Stimulated activated CD4-positive, alpha-beta T cell treated with anti-CD3 and anti-CD28 coated beads, Interleukin-15, amount 100 ng/mL, for 24 hours (primary cell): ENCODE measurements around the gene TEX14.

Source experiments
- DNase-seq: peaks from one replicate; pipeline ENCODE4 v3.0.0-alpha.2; 2020

The TEX14 gene, protein sequence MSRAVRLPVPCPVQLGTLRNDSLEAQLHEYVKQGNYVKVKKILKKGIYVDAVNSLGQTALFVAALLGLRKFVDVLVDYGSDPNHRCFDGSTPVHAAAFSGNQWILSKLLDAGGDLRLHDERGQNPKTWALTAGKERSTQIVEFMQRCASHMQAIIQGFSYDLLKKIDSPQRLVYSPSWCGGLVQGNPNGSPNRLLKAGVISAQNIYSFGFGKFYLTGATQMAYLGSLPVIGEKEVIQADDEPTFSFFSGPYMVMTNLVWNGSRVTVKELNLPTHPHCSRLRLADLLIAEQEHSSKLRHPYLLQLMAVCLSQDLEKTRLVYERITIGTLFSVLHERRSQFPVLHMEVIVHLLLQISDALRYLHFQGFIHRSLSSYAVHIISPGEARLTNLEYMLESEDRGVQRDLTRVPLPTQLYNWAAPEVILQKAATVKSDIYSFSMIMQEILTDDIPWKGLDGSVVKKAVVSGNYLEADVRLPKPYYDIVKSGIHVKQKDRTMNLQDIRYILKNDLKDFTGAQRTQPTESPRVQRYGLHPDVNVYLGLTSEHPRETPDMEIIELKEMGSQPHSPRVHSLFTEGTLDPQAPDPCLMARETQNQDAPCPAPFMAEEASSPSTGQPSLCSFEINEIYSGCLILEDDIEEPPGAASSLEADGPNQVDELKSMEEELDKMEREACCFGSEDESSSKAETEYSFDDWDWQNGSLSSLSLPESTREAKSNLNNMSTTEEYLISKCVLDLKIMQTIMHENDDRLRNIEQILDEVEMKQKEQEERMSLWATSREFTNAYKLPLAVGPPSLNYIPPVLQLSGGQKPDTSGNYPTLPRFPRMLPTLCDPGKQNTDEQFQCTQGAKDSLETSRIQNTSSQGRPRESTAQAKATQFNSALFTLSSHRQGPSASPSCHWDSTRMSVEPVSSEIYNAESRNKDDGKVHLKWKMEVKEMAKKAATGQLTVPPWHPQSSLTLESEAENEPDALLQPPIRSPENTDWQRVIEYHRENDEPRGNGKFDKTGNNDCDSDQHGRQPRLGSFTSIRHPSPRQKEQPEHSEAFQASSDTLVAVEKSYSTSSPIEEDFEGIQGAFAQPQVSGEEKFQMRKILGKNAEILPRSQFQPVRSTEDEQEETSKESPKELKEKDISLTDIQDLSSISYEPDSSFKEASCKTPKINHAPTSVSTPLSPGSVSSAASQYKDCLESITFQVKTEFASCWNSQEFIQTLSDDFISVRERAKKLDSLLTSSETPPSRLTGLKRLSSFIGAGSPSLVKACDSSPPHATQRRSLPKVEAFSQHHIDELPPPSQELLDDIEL (N-terminal part only)

GRCh38 chr17:58691701-58692238, at the start of gene TEX14:
TEX14 (minus strand) TSS chr17:58692045; CDS start chr17:58652001, 40,044 bp downstream.
- DNase-seq, result no peak

DNA sequence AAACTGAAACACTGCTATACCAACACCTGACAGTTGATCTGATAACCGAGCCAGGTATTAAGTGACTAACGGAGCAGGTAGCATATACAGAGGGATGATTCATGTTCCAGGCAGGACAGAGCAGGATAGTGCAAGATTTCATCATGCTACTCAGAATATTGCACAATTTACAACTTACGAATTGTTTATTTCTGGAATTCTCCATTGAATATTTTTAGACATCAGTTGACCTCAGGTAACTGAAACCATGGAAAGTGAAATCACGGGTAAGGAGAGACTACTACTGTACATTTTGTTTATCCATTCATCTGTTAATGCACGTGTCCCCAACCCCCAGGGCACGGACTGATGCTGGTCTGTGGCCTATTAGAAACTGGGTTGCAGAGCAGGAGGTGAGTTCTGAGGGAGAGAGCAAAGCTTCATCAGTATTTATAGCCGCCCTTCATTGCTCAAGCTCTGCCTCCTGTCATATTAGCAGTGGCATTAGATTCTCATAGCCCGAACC, 49.3 kb upstream of the TEX14 start:
- no peak for DNase-seq

- DNase-seq, result no peak
Measured at GRCh38 chr17:58734811-58735210, 43.0 kb upstream of the TEX14 start.

- DNase-seq, result no peak
Measured at GRCh38 chr17:58734040-58734439, 42.2 kb upstream of the TEX14 start.

- no peak for DNase-seq
Measured at GRCh38 chr17:58730937-58731336, 39.1 kb upstream of the TEX14 start.

DNA sequence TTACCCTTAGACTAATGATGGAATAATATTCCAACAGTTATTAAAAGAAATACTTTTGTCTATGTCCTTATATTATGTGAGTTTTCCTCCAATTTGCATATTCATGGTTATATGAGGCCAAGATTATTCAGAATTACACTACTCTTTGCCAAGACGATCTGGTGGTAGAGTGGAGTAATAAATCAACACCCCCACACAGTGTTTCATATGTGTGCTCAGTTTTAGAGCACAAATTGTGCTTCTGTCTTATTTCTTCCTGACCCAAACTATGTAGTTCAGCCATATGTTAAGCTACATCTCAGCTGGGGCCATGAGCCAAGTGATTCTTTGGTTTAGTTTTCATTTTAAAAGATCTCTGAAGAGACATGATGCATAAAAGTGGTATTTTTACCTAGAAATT, 37.0 kb upstream of the TEX14 start:
- no peak for DNase-seq

DNA sequence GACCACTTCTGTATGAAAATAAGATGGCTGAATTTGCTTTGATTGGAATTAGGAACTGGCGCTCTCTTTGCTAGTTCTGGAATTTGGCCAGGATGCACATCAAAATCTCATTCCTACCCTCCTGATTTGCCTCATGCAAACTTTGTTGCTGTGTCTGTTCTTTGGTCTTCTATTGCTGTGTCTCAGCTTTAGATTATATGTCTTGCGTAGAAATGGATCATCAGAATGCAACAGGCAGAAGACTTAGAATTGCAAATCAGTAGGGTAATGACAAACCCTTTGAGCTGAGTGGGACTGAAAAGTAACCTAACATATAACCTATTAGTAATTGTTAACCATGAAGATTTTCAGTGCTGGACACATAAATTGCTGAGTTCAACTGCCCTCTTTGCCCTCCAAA, 30.9 kb upstream of the TEX14 start:
- no peak for DNase-seq

DNA sequence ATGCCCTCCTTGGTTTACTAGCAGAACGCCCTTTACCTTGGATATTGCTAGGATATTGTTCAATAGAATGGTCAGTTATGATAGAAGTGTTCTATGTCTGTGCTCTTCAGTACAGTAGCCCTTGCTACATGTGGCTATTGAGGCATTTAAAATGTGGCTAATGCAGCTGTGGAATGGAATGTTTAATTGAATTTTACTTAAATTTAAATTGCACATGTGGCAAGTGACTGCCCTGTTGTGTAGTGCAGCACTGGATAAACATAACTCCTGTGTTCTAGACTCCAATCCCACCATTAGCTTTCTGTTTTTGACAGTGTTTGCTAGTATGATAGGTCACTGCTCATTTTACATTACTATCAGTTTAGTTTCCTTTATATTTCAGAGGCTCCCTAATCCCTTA, 30.4 kb upstream of the TEX14 start:
- no peak for DNase-seq

- peak; percentile 56 for DNase-seq
Measured at GRCh38 chr17:58710948-58711552, 19.2 kb upstream of the TEX14 start.

DNA sequence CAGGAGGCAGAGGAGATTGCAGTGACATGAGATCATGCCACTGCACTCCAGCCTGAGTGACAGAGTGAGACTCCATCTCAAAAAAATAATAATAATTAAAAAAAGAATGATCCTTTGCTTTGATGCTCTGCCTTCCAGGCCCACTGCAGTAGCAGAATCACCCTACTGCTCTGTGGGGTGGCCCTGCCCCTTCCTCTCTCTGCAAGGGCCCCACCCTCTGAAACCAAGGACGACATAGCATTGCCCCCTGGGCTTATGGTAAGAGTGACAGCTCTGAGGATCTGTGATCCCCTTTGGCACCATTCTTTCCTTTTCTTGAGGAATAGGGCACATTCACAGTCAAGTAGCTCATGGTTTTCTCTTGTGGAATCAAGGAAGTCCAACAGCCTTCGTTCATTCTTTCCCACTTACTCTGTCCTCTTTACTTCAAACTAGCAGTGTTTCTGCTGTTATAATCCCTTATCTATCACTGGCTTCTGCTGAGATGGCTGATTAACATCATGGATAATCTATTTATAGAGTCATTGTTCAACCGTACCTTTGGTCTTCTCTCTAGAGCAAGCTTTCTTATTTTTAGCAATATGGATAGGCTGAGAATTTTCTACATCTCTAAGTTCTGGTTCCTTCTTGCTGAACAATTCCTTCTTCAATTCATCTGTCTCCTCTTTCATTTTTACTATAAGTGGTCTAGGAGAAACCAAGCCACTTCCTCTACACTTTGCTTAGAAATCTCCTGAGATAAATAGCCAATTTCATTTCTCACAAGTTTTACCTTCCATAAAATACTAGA, 14.7 kb upstream of the TEX14 start:
- no peak for DNase-seq

- no peak for DNase-seq
Measured at GRCh38 chr17:58703916-58704286, 12.1 kb upstream of the TEX14 start.

- DNase-seq, result no peak
Measured at GRCh38 chr17:58703137-58703915, 11.5 kb upstream of the TEX14 start.

DNA sequence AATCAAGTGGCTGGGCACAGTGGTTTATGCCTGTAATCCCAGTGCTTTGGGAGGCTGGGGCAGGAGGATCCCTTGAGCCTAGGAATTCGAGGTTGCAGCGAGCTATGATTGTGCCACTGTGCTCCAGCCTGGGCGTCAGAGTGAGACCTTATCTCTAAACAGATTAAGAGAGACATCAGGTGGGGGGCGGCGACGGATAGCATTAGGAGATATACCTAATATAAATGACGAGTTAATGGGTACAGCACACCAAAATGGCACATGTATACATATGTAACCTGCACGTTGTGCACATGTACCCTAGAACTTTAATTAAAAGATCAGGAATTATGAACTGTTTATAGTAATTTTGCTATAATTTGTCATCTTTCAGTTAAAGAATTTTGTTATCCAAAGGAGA, 10.9 kb upstream of the TEX14 start:
- no peak for DNase-seq

- peak; percentile 12 for DNase-seq
Measured at GRCh38 chr17:58702045-58702476, 10.2 kb upstream of the TEX14 start.

DNA sequence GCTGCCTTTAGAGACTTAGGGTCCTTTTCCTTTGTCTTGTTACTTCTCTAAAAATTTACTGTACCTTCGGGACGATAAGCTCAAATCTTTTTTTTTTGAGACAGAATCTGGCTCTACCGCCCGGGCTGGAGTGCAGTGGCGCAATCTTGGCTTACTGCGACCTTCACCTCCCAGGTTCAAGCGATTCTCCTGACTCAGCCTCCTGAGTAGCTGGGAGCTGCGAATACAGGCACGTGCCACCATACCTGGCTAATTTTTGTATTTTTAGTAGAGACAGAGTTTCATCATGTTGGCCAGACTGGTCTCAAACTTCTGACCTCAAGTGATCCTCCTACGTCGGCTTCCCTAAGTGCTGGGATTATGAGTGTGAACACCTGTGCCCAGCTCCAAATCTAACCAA, 7.9 kb upstream of the TEX14 start:
- DNase-seq, result no peak

DNA sequence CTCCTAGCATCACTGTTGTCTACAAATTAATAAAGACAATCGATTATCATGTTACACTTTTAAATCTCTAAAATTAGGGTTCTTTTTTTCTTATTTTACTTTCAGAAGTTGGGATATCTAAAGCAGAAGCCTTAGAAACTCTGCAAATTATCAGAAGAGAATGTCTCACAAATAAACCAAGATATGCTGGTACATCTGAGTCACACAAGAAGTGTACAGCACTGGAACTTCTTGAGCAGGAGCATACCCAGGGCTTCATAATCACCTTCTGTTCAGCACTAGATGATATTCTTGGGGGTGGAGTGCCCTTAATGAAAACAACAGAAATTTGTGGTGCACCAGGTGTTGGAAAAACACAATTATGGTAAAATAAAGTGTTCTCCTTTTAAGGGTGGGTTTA, 3.0 kb upstream of the TEX14 start:
- no peak for DNase-seq

DNA sequence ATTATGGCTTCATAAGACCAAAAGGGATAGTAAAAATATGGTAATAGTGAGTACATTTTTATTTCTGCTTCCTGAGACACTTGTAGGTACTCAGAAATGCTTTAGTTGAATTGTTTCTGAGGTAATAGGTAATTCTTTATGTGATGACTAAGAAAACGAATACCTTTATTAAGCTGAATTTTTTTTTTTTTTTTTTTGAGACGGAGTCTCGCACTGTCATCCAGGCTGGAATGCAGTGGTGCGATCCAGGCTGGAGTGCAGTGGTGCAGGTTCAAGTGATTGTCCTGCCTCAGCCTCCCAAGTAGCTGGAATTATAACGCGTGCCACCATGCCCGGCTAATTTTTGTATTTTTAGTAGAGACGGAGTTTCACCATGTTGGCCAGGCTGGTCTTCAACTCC, 2.5 kb upstream of the TEX14 start:
- no peak for DNase-seq

DNA sequence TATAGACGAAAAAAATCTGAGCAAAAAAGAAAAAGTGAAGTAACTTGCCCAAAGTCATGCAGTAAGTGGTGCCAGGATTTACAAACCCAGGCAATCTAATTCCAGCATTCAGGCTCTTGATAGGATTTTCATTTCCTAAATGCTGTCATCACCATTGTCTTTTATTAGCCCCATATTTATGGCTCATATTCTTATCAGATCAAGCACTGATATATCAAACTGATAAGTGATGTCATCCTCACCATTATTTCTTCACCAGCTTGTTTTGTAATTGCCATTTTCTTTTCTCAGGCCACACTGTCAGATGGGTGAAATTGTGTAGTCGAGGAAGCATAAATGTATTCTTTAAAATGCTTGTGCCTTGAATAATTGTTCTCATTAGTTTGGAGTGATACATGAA, 1.9 kb upstream of the TEX14 start:
- DNase-seq, result no peak

DNA sequence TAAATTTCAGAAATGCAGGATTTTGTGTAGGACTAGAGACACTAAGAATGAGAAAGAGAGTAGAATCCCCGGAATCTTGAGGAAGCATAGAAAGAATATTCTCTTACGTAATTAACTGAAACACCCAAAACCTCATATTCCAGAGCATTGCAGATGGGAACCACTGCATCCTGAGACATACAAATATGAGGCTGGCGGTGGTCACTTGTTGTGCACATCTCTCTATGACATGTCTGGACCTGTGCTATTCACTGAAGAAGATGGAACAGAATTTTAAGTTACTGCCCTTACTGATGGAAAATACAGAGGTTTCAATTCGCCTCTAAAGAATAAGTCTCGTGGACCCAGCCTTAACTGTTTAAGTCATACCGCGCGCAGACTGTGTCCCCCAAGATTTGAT, 1.4 kb upstream of the TEX14 start:
- no peak for DNase-seq

DNA sequence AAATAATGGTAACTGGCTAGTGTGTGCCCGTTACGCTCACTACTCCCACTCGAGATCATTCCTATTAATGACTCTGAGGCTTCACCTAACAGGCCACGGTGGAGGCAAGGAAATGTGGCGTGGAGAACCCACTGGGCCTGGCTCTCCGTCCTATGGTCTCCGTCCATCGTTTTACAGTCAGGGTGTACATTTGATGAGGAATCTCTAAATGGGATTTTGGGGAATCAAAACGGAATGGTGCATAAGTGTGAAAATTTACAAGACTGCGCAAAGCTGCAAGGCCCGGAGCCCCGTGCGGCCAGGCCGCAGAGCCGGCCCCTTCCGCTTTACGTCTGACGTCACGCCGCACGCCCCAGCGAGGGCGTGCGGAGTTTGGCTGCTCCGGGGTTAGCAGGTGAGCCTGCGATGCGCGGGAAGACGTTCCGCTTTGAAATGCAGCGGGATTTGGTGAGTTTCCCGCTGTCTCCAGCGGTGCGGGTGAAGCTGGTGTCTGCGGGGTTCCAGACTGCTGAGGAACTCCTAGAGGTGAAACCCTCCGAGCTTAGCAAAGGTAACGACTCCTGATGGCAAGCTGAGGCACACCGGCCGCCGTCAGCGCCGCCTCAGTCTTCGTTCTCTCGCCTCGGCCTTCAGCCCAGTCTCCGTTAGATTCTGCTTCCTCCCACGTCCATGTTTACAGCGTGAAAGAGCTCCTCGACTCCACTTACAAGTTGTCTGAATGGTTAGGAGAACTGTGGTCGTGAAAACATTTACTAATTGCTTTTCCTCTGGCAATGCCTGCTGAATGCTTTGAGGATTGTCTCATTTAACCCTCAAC, 602 bp upstream of the TEX14 start, which contains the start of gene RAD51C:
TSS of gene RAD51C (plus strand) at position 364 of the 817 bp plus-strand sequence. CDS start at position 406, 42 bp downstream.
- peak; percentile 93 for DNase-seq
